OCI-LY7 (cell line): Measurements from ENCODE around the gene SPOCK1. TPM values are rescaled to one million over a fixed set of nuclear protein-coding genes. Genes with fewer than 3 reads are reported as not detected.

ENCODE experiments used
- BruUV-seq: library from RNA; stranded (reverse); fragments of 400-500 nt; replicated peaks from 2 replicates; lab custom pipeline; 2021; lab: Mats Ljungman, UMichigan
- CTCF ChIA-PET: fragments of 300-600 bp; sonication (Branson Sonifier 250); formaldehyde crosslinking; loops from one replicate; lab custom pipeline; 2022; ENCODE audit warnings: antibody characterized with exemption; ENCODE audit not compliant: unreplicated experiment; lab: Charles Lee
- POLR2A ChIA-PET: fragments of 300-600 bp; sonication (Branson Sonifier 250); formaldehyde crosslinking; loops from one replicate; lab custom pipeline; 2022; ENCODE audit warnings: antibody characterized with exemption; lab: Charles Lee
- DNase-seq: peaks from one replicate; pipeline ENCODE4 v3.0.0-alpha.2; 2015; ENCODE audit warnings: low spot score
- H2AFZ ChIP-seq: fragments of 200-600 bp; sonication (generic), shearing (Covaris generic); 2 replicates; pipeline ENCODE4 v1.6.1; 2014; ENCODE audit warnings: mild to moderate bottlenecking, antibody characterized with exemption, low read length, moderate library complexity
- H3K27ac ChIP-seq: fragments of 200-600 bp; sonication (generic); 2 replicates; pipeline ENCODE4 v1.5.1; 2014; ENCODE audit warnings: mixed run types, low read depth, mild to moderate bottlenecking, moderate library complexity, low read length, inconsistent platforms; ENCODE audit not compliant: poor library complexity, severe bottlenecking
- H3K36me3 ChIP-seq: fragments of 200-600 bp; sonication (generic); 2 replicates; pipeline ENCODE4 v1.6.1; 2014; ENCODE audit warnings: mild to moderate bottlenecking, antibody characterized with exemption, low read length, moderate library complexity, mixed read lengths; ENCODE audit not compliant: insufficient read depth
- H3K4me1 ChIP-seq: fragments of 200-600 bp; sonication (generic); 2 replicates; pipeline ENCODE4 v1.5.1; 2014; ENCODE audit warnings: mild to moderate bottlenecking, low read length; ENCODE audit not compliant: insufficient read depth, poor library complexity, severe bottlenecking
- H3K4me2 ChIP-seq: fragments of 200-600 bp; sonication (generic); 2 replicates; pipeline ENCODE4 v1.6.1; 2014; ENCODE audit warnings: mild to moderate bottlenecking, low read length
- H3K4me3 ChIP-seq: fragments of 200-600 bp; sonication (generic); 2 replicates; pipeline ENCODE4 v1.5.1; 2014; ENCODE audit warnings: mild to moderate bottlenecking, low read depth, low read length; ENCODE audit not compliant: poor library complexity, severe bottlenecking
- H3K79me2 ChIP-seq: fragments of 200-600 bp; sonication (generic); 2 replicates; pipeline ENCODE4 v1.6.1; 2016; ENCODE audit warnings: low read depth, mild to moderate bottlenecking, low read length, moderate library complexity, mixed read lengths; ENCODE audit not compliant: insufficient read depth
- H3K9me2 ChIP-seq: fragments of 200-600 bp; sonication (generic); 2 replicates; pipeline ENCODE4 v1.6.1; 2016; ENCODE audit warnings: mild to moderate bottlenecking, low read length, mixed read lengths; ENCODE audit not compliant: insufficient read depth
- H3K9me3 ChIP-seq: fragments of 200-600 bp; sonication (generic); 2 replicates; pipeline ENCODE4 v1.6.1; 2014; ENCODE audit warnings: mild to moderate bottlenecking, mixed run types, low read length, mixed read lengths
- H4K20me1 ChIP-seq: fragments of 200-600 bp; sonication (generic); 2 replicates; pipeline ENCODE4 v1.6.1; 2014; ENCODE audit warnings: mild to moderate bottlenecking, antibody characterized with exemption, low read length, moderate library complexity, mixed read lengths; ENCODE audit not compliant: insufficient read depth
- EZH2phosphoT487 ChIP-seq: fragments of 200-600 bp; sonication (generic); IDR thresholded peaks from 2 replicates; pipeline ENCODE4 v1.6.1; 2018; ENCODE audit warnings: low read depth, borderline replicate concordance, mild to moderate bottlenecking, mixed run types, antibody characterized with exemption, low read length, moderate library complexity, mixed read lengths
- intact Hi-C: fragments of 100-400 bp; cut with micrococcal nuclease; formaldehyde crosslinking; loops from one replicate; pipeline ENCODE4 v1.10.0; 2022; ENCODE audit not compliant: unreplicated experiment
- total RNA-seq, 2 experiments: library from RNA; depleted of rRNA in 1 of 2; stranded (reverse); fragments of >200 nt in 1 of 2; shearing (Covaris generic) in 1 of 2; gene quantifications; 2 replicates each; pipeline ENCODE4 v1.2.3, GENCODE V29; 2014 to 2022
- TF ChIP-seq, protein P1 (sequence below): fragments of 200-600 bp; sonication (generic); conservative IDR thresholded peaks from 2 replicates; pipeline ENCODE4 v1.5.1; 2014; ENCODE audit warnings: mild to moderate bottlenecking, antibody characterized with exemption, low read length, moderate library complexity, mixed read lengths

SPOCK1 gene
- total RNA-seq, 2 experiments from 2014 or later: 0.29 to 1.5 TPM

DNA sequence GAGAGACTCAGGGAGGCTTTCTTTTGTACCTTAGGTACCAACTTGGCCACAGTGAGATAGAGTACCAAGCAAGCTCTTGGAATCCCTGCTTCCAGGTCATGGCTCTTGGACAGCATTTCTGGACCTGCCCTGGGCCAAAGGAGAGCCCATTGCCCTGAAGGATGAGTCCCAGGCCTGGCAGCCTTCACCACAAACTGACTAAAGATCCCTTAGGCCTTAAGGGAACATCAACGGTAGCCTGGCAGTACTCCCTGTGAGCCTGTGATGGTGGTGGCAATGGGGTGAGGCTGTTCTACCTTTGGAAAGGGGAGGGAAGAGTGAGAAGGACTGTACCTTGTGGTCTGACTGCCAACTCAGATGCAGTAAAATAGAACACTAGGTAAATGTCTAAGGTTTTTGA is 334.6 kb downstream of the SPOCK1 start:
- Histone ChIP-seq H3K4me3 (no peak overlapping the region), H3K36me3 (no peaks in the 10 kb centered on the region), H3K9me3 (no peaks in the 10 kb centered on the region), H3K4me1 (no peaks in the 10 kb centered on the region), H3K27ac (no peak overlapping the region), H3K9me2 (no peaks in the 10 kb centered on the region), H4K20me1 (no peaks in the 10 kb centered on the region), H3K79me2 (no peaks in the 10 kb centered on the region), H2AFZ (no peak overlapping the region), H3K4me2 (no peak overlapping the region)
- TF ChIP-seq, protein P1, sequence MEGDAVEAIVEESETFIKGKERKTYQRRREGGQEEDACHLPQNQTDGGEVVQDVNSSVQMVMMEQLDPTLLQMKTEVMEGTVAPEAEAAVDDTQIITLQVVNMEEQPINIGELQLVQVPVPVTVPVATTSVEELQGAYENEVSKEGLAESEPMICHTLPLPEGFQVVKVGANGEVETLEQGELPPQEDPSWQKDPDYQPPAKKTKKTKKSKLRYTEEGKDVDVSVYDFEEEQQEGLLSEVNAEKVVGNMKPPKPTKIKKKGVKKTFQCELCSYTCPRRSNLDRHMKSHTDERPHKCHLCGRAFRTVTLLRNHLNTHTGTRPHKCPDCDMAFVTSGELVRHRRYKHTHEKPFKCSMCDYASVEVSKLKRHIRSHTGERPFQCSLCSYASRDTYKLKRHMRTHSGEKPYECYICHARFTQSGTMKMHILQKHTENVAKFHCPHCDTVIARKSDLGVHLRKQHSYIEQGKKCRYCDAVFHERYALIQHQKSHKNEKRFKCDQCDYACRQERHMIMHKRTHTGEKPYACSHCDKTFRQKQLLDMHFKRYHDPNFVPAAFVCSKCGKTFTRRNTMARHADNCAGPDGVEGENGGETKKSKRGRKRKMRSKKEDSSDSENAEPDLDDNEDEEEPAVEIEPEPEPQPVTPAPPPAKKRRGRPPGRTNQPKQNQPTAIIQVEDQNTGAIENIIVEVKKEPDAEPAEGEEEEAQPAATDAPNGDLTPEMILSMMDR: no peak
- TF ChIP-seq EZH2phosphoT487: no peak
- DNase-seq: no peak
- ChIA-PET POLR2A (interaction anchor here (0.6 kb wide), 1 partner anchor 1500 kb away, joined by 3 read pairs; no protein-coding TSS in a partner anchor), CTCF (no interaction called here)
- intact Hi-C loops: no loop called here
- BruUV-seq: no TSS peak

DNA sequence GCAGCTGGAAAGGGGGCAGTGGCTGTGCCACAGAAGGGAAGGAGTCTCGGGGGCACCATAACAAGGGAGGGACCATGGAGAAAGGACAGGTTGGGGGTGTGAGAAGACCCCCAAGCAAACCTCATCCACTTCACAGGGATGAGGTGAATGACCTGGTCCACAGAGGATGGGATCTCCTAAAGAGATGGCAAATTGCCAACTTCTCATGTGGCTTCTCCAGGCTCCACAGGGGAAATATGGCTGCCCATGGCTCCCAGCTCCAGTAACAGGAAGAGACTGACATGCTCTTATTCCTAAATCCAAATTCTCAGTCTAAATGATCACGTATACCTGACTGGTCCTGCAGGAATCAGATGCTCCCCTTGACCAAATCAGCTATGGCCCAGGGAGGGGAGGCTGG is 340.4 kb downstream of the SPOCK1 start:
- Histone ChIP-seq H3K4me2 (no peak overlapping the region), H4K20me1 (no peaks in the 10 kb centered on the region), H3K4me3 (no peak overlapping the region), H3K36me3 (no peaks in the 10 kb centered on the region), H3K9me2 (no peaks in the 10 kb centered on the region), H3K27ac (no peak overlapping the region), H3K9me3 (no peaks in the 10 kb centered on the region), H3K4me1 (no peaks in the 10 kb centered on the region), H3K79me2 (no peaks in the 10 kb centered on the region), H2AFZ (no peak overlapping the region)
- ChIA-PET POLR2A (no interaction called here), CTCF (no interaction called here)
- TF ChIP-seq, protein P1: no peak
- no peak for TF ChIP-seq EZH2phosphoT487
- no TSS peak for BruUV-seq
- DNase-seq: no peak
- intact Hi-C loops: no loop called here

DNA sequence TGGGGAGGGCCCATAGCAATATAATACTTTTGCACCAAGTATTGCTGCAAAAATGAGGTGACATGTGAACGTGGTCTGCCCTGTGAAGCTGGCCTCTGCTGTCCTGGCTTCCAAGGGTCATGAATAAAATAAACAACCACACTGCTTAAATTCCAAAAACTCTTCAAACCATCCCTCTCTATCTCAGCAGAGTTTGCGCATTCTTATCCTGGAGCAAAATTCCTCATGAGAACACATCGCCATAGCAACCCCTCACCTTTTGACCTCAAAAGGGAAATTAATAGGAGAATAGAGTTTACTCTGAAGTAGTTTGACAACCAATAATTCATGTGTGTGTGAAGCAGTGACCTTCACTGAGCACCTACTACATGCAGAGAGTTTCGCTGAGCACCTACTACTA is 342.9 kb downstream of the SPOCK1 start:
- Histone ChIP-seq H3K4me2 (no peak overlapping the region), H2AFZ (no peak overlapping the region), H4K20me1 (no peaks in the 10 kb centered on the region), H3K79me2 (no peaks in the 10 kb centered on the region), H3K4me3 (no peak overlapping the region), H3K27ac (no peak overlapping the region), H3K9me3 (no peaks in the 10 kb centered on the region), H3K4me1 (no peaks in the 10 kb centered on the region), H3K9me2 (no peaks in the 10 kb centered on the region), H3K36me3 (no peaks in the 10 kb centered on the region)
- POLR2A ChIA-PET: no interaction called here
- DNase-seq: no peak
- intact Hi-C loops: no loop called here
- TF ChIP-seq, protein P1: no peak
- no peak for TF ChIP-seq EZH2phosphoT487
- no TSS peak for BruUV-seq
- CTCF ChIA-PET: no interaction called here
